Measurements from ENCODE around the gene DTX1.
"Not testable (repeated sequence)": the region's sequence is repeated elsewhere in the genome, so short reads cannot be mapped to it uniquely, and the experiment has no call there.

DTX1 gene

GRCh38 chr12:113136128-113136989 lies 79.8 kb downstream of the DTX1 start:
- peak; percentile 64 to 75 for DNase-seq (ENCODE audit: low read depth in 2 of 2)

GRCh38 chr12:113136990-113137511 lies 80.5 kb downstream of the DTX1 start:
- no peak for DNase-seq (ENCODE audit: low read depth in 2 of 2)

- DNase-seq (ENCODE audit: low read depth in 2 of 2), result no peak
Measured at GRCh38 chr12:113137861-113138783, 81.6 kb downstream of the DTX1 start.

GRCh38 chr12:113138826-113139225 lies 82.3 kb downstream of the DTX1 start:
- no peak for DNase-seq (ENCODE audit: low read depth in 2 of 2)

GRCh38 chr12:113140706-113141105 lies 84.2 kb downstream of the DTX1 start:
- no peak for DNase-seq (ENCODE audit: low read depth in 2 of 2)

- DNase-seq (ENCODE audit: low read depth in 2 of 2), result not testable (repeated sequence)
Measured at GRCh38 chr12:113141716-113142115, 85.2 kb downstream of the DTX1 start.

- no peak for DNase-seq (ENCODE audit: low read depth in 2 of 2)
Measured at GRCh38 chr12:113142173-113142885, 85.8 kb downstream of the DTX1 start.

- no peak for DNase-seq (ENCODE audit: low read depth in 2 of 2)
Measured at GRCh38 chr12:113142886-113143332, 86.4 kb downstream of the DTX1 start.

- no peak for DNase-seq (ENCODE audit: low read depth in 2 of 2)
Measured at GRCh38 chr12:113143959-113144358, 87.4 kb downstream of the DTX1 start.

- DNase-seq (ENCODE audit: low read depth in 2 of 2), result no peak
Measured at GRCh38 chr12:113144806-113145205, 88.3 kb downstream of the DTX1 start.

GRCh38 chr12:113145720-113146551 lies 89.4 kb downstream of the DTX1 start:
- DNase-seq (ENCODE audit: low read depth in 2 of 2), result no peak

- no peak for DNase-seq (ENCODE audit: low read depth in 2 of 2)
Measured at GRCh38 chr12:113146999-113147398, 90.5 kb downstream of the DTX1 start.

Data from stimulated activated CD4-positive, alpha-beta T cell treated with anti-CD3 and anti-CD28 coated beads, Interleukin-15, amount 100 ng/mL, for 48 hours (primary cell).